HG03342 (cell line): ENCODE results near the gene ZNF653.

Source experiments
- ATAC-seq: cut with Tn5 transposase; IDR thresholded peaks from one replicate; pipeline ENCODE4 v1.9.1; 2021; ENCODE audit warnings: mild to moderate bottlenecking, moderate library complexity; ENCODE audit not compliant: unreplicated experiment

The ZNF653 gene, protein sequence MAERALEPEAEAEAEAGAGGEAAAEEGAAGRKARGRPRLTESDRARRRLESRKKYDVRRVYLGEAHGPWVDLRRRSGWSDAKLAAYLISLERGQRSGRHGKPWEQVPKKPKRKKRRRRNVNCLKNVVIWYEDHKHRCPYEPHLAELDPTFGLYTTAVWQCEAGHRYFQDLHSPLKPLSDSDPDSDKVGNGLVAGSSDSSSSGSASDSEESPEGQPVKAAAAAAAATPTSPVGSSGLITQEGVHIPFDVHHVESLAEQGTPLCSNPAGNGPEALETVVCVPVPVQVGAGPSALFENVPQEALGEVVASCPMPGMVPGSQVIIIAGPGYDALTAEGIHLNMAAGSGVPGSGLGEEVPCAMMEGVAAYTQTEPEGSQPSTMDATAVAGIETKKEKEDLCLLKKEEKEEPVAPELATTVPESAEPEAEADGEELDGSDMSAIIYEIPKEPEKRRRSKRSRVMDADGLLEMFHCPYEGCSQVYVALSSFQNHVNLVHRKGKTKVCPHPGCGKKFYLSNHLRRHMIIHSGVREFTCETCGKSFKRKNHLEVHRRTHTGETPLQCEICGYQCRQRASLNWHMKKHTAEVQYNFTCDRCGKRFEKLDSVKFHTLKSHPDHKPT

DNA sequence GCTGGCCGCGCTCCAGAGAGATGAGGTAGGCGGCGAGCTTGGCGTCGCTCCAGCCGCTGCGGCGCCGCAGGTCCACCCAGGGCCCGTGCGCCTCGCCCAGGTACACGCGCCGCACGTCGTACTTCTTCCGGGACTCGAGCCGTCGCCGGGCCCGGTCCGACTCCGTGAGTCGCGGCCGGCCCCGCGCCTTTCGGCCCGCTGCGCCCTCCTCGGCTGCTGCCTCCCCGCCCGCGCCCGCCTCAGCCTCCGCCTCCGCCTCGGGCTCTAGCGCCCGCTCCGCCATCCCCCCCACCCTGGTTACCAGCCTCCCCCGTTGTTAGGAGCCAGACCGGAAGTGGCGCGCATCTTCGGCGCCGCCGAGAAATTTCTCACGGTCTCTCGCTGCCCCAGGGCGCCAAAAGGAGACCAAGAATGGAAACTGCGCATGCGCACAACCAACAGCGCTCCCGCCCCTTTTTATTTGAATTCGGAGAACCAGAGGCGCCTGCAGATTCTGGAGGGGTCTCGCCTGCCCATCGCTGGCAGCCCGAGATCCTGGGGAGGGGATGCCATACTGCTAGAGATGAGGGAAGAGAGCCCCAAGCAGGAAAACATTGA, at the start of gene ZNF653:
Gene ZNF653, minus strand, starts transcription at position 336 of the 597 bp plus-strand sequence. Its CDS starts 53 bp downstream, at position 283.
- ATAC-seq, result peak; percentile 55

DNA sequence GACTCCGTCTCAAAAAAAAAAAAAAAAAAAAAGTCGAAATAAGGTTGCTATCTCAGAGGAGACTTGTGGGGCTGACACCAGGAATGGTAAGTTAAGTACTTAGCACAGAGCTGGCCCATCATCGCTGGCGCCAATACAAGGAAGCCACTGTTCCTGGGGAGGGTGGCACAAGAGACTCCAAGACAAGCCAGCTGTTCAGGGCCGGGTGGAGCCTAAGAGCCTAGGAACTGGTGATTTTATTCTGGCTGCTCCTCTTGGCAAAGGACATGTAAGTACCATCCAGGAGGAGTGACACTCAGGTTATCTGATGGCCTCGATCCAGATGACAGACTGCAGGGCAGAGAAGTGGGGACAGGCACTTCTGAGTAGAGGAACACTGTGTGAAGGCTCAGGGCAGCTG, 49.6 kb upstream of the ZNF653 start:
- no peak for ATAC-seq

DNA sequence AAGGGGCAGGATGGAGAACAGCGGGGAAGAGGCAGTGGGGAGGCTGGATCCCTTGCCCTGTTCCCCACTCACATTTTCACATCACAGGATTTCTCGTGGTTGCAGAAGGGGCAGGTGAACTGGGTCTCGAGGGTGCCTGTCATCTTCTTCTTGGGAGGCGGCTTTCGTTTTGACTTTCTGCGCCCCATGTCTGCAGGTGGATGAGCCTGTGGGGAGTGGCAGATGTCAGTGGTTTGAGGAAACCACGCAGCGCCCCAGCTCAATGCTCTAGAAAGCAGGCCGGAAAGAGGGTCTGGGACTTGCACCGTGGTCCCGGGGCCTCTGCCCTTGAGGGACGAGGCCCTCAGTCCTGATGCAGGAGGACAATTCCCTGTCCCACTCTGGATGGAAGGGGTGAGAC, 48.5 kb upstream of the ZNF653 start:
- ATAC-seq, result no peak

DNA sequence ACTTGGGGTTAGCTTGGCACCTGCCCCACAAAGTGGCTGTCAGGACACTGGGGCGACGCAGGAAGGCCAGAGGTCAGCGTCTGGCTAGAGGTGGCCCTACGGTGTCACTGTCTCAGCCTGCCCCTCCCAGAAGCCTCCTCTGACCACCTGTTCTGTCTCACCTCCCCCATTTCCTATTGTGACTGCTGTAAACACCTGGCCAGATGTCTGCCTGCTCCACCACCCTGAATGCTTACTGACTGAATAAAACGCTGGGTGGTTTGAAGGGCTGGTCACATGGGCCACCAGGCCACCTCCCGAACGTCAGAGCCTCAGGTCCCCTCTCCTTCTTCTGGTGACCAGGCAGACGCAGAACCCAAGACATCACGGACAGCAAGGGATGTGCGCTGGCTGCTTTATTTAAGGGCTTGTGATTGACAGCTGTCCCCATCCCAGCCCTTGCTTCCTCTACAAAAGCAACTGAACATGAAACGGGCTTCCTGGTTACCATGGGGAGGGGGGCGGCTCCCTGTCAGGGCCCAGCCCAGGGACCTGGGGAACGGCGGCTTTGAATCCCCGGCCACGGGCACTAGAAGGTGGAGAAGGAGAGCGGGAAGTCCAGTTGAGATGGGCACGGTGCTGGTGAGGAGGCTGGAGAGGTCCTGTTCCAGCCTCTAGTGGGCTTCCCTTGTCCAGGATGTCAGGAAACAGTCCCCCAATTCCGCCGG, 47.2 kb upstream of the ZNF653 start:
- ATAC-seq, result no peak

DNA sequence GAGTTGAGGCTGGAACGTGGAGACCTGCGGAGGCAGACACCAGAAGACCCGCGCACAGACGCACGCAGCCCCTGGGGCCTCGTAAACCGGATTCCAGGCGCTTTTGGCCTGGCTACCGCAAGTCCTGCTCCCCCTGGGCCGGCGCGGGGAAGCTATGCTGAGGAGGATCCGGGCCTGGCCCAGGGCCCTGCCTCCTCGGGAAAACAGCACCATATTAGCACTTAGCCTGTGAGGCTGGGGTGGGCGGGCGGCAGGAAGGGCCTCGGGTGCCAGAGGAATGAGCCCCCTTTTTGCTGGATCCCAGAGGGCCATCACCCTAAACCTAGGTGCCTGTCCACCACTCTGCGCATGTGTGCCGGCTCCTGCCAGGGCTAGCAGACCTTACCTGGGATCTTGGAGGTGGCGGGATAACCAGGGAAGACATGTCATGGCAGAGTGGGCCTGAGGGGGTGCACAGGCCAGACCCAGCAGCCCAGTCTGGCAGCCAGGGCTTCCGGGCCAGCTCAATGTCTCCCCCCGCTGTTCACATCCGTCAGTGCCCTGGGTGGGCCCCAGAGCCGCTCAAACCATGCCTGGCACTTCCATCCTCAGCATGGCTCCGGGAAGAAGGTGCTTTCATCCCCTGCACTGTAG, 46.1 kb upstream of the ZNF653 start:
- no peak for ATAC-seq

DNA sequence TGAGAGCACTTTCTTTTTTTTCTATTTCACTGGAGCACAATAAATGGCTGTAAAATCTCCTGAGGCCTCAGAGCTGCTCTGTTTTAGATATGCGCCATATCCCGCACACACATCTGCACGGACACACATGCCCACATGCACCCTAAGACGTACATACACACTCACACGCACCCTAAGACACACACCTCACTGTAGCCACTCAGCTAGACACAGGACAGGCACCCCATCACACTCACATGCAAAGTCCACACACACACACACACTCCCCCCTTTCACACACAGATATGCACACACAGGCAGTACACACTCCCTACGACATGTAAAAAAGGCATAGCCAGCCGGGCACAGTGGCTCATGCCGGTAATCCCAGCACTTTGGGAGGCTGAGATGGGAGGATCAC, 44.6 kb upstream of the ZNF653 start:
- no peak for ATAC-seq

DNA sequence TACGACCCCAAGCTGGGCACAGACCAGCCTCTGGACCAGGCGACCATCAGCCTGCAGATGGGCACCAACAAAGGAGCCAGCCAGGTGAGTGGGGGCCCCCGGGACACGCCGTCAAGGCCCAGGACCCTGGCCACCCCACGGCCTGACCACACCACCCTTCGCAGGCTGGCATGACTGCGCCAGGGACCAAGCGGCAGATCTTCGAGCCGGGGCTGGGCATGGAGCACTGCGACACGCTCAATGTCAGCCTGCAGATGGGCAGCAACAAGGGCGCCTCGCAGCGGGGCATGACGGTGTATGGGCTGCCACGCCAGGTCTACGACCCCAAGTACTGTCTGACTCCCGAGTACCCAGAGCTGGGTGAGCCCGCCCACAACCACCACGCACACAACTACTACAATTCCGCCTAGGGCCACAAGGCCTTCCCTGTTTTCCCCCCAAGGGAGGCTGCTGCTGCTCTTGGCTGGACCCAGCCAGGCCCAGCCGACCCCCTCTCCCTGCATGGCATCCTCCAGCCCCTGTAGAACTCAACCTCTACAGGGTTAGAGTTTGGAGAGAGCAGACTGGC, 43.8 kb upstream of the ZNF653 start:
- no peak for ATAC-seq

DNA sequence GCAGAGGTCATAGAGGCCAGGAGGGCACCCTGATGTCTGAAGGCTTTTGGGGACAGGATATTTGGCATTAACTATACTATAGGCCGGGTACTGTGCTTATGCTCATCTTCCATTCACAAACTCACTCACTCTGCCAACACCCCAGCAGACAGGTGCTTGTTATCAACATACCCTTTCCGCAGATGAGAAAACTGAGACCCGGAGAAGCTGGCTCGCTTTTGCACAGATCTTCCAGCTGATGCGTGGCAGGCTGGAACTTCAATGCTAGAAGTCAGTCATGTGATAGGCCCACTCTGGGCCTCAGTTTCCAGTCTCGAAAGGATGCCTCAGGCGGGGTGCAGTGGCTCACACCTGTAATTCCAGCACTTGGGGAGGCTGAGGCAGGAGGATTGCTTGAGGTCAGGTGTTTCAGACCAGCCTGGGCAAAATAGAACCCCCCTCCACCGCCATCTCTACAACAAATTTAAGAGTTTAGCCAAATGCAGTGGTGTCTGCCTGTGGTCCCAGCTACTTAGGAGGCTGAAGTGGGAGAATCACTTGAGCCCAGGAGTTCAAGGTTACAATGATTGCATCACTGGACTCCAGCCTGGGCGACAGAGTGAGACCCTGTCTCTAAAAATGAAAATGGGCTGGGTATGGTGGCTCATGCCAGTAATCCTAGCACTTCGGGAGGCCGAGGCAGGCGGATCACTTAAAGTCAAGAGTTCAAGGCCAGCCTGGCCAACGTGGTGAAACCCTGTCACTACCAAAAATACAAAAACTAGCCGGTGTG, 42.5 kb upstream of the ZNF653 start:
- ATAC-seq, result no peak

DNA sequence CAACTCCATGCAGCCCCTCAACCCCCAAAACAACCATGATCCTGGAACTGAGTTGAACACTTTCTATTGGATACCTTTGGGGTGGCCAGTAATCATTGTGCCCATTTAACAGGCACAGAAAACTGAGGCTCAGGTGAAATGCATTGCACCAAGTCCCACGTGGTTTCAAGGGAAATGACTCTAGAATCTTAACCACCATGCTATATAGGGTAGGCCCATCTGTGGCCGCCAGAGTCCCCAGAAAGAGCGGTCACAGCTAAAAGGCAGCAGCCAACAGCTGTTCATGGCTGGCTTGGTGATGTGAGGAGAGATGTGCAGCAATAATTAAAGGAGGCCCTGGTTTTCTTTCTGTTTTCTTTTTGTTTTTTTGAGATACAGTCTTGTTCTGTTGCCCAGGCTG, 35.6 kb upstream of the ZNF653 start:
- ATAC-seq, result no peak

DNA sequence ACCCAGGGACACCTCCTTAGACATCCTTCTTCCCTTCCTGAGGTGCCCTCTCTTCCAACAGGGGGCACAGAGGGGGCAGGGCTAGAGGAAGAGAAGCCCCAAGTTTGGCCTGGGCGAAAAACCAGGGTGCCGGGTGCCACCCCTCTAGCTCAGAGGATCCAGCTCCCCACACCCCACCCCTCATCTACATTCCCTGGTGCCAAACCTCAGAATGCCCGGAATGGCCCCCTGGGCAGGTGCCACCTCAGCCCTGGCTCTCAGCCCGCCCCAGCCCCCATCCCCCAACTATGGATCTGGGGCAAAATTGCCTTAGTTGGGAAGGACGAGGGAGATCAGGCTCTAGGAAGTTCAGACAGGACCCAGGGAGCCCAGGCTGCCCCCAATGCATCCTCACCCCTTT, 35.0 kb upstream of the ZNF653 start:
- ATAC-seq, result no peak

DNA sequence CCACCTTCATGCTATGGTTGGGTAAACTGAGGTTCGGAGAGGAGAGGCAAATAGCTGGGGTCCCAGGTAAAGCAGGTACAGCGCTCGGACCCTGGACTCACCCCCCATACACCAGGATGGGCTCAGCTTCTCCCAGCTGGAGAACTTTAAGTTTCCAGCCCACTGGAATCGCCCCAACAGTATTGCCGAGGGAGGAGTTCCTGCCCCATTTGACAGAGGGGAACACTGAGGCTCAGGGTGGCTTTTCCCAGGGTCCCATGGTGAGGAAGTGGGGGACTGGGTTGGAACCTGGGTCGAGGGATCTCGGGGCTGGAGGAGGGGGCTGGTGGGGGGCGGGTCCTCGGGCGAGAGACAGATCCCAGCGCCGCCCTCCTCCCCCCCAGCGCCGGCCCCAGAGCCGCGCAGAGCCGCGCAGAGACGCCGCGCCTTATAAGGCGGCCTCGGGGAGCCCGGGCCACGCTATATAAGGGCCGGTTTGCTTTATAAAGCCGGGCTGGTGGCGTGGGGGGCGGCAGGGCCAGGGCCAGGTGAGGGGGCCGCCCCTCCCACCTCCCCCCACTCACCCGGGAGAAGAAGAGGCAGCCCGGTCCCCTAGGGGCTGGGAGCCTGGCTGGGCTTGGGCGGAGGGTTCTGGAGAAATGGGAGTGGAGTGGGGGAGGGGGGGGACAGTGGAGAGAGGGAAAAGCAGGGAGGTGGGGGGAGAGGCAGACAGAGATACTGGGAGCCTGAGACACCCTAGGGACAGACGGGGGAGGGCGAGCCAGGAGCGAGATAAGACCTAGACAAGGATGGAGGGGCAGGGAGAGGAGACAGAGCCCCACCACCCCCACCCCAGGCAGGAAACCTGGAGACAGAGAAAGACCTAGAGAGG, 34.1 kb upstream of the ZNF653 start:
- no peak for ATAC-seq

DNA sequence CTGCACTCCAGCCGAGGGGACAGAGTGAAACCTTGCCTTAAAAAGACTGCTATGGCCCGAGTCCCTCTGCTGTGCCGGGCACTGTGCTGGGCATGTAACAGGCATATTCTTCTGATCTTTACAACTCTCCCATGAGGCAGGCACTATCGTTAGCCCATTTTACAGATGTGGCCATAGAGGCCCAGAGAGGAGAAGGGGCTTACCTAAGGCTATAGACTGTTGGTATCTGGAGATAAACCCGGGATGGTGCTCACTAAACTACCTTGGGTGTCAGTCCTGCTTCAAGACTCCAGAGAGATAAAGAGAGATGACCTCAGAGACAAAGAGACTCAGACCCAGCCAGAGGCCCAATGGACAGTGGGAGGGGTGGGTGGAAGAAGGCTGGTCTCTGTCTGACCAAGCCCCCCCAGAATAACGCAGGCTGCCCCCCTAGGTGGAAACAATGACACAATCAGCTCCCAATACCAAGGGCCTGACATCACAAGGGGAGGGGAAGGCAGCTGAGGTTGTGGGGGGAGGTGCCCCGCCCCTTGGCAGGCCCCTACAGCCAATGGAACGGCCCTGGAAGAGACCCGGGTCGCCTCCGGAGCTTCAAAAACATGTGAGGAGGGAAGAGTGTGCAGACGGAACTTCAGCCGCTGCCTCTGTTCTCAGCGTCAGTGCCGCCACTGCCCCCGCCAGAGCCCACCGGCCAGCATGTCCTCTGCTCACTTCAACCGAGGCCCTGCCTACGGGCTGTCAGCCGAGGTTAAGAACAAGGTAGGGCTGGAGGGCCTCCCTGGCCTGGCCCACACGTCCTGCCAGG, 32.8 kb upstream of the ZNF653 start, which contains the start of gene CNN1:
Gene CNN1, plus strand, starts transcription at position 620 of the 805 bp plus-strand sequence. Its CDS starts 77 bp downstream, at position 697.
- no peak for ATAC-seq

DNA sequence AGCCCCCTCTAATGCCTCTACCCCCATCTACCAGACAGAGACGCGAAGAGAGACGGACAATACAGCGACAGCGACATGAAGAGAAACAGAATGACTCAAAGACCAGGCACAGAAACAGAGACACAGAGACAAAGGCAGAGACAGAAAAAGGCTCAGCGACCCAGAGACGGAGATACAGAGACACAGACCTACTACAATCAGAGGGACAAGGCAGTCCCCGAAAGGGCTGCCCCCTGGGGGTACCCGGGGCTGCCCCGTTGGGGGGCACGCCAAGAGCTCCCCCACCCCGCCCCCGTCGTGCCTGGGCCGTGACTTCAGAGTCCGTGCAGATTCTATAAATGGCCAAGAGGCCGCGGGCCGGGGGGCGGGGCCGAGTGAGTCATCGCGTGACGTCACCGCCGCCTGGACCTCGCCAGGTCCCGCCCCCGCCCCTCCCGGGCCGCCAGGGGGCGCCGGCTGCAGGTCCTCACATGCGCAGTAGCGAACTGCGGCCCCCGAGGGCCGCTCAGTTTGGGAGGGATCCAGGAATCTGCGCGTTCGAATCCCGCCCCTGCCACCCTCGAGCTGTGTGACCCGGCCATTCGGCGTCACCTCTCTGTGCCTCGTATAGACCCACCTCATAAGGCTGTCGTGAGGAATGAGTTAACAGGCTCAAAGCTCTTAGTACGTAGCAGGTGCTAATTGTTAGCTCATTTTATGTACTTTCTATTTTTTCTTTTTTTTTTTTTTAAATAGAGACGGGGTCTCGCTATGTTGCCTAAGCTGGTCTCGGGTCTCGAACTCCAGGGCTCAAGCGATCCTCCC, 30.4 kb upstream of the ZNF653 start:
- peak; percentile 63 for ATAC-seq

DNA sequence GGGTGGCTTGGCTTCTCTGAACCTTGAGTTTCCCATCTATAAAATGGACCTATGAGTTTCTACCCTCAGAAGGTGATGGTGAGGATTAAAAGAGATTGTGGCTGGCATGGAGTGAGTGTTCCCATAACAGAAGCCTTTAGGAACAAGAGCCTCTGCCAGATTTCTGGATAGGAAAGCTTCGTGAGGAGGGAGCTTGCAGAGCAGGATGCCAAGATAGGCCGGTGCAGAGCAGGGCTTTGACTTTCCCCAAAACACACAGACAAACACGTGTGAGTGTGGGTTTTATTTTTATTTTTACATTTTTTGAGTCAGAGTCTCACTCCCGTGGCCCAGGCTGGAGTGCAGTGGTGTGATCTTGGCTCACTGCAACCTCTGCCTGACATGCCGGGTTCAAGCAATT, 29.3 kb upstream of the ZNF653 start:
- no peak for ATAC-seq

DNA sequence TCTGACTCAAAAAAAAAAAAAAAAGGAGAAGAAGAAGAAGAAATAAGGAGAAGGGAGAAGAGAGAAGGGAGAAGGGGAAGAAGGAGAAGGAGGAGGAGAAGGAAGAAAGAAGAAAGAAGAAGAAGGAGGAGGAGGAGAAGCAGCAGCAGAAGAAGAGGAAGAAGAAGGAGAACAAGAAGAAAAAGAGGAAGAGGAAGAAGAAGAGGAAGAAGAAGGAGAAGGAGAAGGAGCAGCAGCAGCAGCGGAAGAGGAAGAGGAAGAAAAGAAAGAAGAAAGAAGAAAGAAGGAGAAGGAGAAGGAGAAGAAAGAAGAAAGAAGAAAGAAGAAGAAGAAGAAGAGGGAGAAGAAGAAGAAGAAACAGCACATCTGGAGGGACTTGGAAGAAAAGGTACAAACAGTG, 28.9 kb upstream of the ZNF653 start:
- ATAC-seq, result no peak

DNA sequence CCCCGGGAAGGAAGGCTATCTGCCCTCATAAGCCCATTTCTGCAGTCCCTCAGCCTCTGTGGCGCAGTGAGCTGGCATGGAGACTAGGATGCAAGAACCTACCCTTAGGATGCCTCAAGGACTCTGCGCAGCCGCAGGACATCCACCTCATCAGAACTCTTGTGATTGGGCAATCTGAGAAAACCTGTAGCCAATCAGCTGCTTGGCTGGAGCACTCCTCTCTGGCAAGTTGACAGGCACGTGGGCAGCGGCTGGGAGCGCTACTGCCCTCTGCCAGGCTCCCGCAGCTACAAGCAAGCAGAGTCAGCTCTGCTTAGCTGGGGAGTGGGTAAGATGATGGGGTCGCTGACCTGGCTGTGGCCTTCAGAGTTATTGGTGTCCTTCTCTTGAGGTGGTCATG, 24.8 kb upstream of the ZNF653 start:
- ATAC-seq, result no peak
